GM18867 (cell line): ENCODE results near the gene OPN1LW.
"Not testable (repeated sequence)": the region's sequence is repeated elsewhere in the genome, so short reads cannot be mapped to it uniquely, and the experiment has no call there.

ENCODE experiments used
- ATAC-seq: cut with Tn5 transposase; IDR thresholded peaks from one replicate; pipeline ENCODE4 v1.9.1; 2021; ENCODE audit warnings: mild to moderate bottlenecking, moderate library complexity; ENCODE audit not compliant: unreplicated experiment

OPN1LW gene

DNA sequence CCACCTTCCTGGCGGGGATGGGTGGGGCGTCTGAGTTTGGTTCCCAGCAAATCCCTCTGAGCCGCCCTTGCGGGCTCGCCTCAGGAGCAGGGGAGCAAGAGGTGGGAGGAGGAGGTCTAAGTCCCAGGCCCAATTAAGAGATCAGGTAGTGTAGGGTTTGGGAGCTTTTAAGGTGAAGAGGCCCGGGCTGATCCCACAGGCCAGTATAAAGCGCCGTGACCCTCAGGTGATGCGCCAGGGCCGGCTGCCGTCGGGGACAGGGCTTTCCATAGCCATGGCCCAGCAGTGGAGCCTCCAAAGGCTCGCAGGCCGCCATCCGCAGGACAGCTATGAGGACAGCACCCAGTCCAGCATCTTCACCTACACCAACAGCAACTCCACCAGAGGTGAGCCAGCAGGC lies at the start of gene OPN1LW:
Gene OPN1LW, plus strand, starts transcription at position 234 of the 400 bp plus-strand sequence. Its CDS starts 41 bp downstream, at position 275.
- not testable (repeated sequence) for ATAC-seq

DNA sequence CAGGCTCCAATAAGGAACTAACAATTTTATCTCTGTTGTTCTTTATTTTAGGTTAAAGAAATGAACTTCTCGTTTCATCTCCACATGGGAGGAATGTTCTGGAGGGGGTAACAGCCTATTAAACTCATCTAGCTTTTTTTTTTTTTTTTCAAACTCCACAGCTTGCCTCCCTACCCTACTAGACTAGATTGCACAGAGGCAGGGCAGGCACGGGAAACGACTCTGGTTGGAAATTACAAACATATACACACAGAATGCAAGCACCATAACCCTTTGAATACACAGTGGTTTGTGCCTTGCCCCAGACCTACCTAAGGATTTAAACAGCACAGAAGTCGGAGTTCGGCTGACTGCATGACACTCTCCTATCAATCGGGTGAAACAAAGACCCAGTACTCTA lies 49.2 kb upstream of the OPN1LW start:
- no peak for ATAC-seq

DNA sequence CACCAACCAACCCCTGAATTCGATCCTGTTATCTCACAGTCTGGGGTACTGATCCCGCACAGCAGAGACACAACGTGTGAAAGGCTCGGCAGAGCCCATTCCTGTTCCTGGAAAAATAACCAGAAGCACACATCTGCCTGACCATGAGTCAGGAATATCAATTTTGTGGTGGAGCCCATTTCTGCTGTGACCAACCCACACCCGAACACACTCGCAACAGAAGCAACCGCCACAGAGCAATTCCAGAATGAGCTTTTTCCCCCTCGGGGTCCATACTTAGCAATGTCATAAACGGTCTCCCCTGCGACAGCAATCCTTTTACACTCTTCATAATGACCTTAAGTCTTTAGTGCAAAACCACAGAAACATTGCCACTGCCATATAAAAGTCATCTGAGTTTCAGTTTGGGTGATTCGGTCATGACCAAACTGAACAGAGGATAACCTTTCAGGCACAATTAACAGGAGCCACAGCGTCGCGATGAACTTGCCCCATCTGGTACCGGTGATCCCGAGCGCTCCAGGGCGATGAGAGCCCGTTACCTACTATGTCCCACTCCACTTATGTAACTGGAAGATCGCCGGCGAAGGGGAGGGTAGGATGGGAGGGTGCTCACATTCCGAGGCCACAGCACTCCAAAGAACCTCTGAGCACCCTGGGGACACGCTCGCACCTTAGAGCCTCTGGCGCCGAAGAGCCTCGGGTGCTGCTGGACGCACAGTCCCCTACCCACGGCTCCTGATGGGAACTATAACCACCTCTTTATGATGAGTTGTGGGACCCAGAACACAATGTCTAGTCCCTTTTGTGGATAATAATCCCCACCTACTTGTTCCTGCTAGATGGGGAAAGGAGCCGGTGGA lies 47.7 kb upstream of the OPN1LW start:
- ATAC-seq: no peak

DNA sequence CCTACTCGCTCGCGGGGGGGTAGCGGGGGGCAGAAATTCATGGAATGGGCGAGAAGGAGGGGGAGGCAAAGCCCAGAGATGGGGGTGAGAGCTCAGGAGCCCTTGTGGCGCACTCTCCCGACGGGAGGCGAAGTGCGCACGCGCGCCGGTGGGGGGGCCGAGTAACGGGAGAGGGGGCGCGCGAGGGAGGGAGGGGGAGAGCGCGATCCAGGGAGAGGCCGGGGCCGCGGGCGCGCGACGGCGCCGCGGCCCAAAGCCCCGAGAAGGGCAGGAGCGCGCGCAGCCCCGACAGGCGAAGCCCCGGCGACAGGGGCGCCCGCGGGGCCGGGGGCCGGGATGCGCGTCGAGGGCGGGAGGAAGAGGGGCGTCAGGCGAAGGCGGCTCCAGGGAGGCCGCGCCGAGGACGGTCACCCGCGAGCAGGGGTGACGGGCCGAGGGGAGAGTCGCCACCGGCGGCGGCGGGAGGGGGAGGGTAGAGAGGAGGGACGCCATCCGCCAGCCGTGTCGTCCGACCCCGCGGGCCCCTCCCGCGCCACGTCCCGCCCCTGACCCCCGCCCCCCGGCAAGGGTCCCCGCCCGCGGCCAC lies 46.9 kb upstream of the OPN1LW start:
- ATAC-seq: peak; percentile 25

DNA sequence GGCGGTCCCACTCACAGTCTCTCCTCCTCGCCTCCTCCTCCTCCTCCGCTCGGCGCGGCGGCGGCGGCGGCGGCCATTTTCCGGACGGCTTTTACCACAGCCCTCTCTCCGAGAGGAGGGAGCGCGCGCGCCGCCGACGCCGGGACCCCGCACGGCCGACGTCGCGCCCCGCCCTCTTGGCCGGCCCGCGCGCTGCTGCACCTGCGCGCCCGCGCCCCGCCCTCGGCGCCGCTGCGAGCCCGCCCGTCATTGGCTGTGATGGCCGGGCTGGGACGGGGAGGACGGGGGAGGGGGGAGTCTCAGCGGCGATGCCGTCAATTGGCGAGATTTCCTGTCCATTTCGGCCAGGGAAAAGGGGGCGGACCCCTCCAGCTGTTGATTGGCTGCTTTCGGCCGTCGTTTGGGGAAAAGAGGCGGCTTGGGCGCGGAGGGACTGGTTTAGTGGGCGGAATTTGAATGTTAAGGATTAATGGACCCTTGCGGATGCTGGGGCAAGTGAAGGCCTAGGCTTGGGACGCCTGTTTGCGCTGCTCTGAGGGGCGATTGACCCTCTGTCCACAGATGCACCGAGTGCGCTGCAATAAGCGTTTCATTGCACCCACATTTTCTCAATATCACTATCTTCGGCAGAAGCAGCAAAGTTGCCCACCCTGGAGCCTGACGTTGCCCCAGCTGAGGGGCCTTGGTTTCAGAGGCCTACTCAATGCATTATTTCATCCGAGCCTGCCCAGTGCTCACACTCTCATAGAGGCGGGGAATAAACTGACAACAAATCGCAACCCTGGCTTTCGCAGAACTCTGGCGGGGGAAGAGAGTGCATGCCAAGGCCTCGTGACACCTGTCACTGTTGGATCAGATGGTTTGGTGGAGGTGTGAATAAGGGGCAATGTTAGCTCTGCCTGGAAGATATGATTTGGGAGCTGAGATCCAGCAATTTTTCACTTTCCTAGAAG lies 46.2 kb upstream of the OPN1LW start, which contains the start of gene MECP2:
Gene MECP2, minus strand, starts transcription at position 129 of the 953 bp plus-strand sequence.
- peak; percentile 81 for ATAC-seq

DNA sequence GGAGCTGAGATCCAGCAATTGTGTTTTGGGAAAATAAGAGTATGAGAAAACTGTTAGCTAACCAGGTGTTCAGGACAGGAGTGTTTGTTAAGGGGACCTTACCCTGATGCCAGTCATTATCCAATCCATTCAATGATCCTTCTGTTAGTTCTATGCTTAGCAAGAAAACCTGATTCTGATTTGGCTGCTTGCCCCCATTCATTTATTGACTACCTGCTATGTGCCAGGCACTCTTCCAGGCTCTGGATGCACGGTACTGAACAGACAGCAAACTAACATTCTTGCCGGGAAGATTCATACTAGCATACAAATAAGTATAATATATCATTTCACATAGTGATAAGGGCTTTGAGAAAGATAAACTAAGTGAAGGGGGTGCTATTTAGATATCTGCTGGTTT lies 45.5 kb upstream of the OPN1LW start:
- no peak for ATAC-seq

DNA sequence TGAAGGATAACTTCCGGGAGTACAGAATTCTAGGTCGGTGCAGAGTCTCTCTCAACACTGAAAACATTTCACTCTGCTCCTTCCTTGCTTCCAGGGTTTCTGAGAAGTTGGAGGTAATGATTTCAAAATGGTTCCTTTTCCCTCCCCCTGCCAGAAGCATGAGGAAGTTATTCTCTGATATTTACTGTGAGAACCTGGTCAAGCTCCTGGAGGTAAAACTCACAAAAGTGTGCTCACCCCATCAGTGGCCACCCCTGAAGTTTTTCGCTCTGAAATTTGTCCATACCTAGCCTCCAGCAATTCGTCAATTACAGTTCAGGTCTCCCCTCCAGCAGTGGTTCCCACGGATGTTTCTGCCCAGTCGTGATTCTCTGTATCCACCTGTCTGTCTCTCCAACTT lies 30.3 kb upstream of the OPN1LW start:
- ATAC-seq: no peak

DNA sequence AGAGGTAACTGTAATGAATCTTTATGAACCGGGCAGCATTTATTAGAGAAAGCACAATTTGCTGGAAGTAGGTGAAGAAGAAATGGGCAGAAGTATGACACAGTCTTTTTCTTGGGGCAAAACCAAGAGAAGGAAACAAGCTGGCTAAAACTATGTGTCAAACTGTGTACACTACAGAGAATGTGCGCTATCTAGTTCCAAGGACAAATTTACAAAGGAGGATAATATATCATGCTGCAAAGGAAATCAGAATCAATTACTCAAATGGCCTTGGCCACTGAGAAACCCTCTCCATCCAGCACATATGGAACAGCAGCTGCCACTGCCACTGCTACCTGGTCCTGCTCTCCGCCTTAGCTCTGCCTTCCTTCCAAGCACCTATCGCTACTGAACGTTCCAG lies 29.4 kb upstream of the OPN1LW start:
- no peak for ATAC-seq

DNA sequence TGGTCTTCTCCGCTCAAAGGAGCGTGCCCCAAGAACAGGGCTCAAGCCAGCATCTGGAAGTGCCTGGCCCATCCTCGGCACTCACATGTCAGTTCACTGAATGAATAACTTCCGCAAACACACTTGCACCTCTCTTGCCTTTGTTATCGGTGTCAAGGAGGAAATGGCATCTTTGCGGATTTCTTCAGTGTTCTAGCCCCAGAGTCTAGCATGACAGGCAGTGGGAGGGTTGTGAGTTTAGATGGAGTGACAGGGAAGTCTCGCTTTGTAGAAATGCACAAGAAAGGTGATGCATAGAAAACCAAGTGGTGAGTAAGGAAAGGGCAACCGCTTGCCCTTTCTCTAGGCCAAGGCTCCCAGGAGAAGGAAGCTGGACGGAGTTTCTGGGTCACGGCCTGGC lies 29.0 kb upstream of the OPN1LW start:
- ATAC-seq: no peak

DNA sequence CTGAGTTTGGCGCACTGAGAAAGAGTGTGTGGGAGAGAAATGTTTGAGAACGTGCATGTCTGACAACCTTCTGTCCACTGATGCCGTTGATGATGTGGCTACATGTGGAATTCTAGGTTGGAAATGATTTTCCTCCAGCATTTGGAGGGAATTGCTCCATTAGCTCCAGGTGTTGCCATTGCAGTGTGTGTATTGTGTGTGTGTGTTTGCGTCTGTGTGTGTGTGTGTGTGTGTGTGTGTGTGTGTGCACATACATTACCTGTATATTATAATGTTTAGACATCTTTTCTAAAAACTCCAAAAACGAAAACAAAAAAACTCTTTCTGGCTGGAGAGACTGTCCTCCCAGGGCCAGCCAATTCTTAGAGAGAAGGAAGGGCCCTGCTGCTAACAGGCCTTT lies 28.3 kb upstream of the OPN1LW start:
- no peak for ATAC-seq

DNA sequence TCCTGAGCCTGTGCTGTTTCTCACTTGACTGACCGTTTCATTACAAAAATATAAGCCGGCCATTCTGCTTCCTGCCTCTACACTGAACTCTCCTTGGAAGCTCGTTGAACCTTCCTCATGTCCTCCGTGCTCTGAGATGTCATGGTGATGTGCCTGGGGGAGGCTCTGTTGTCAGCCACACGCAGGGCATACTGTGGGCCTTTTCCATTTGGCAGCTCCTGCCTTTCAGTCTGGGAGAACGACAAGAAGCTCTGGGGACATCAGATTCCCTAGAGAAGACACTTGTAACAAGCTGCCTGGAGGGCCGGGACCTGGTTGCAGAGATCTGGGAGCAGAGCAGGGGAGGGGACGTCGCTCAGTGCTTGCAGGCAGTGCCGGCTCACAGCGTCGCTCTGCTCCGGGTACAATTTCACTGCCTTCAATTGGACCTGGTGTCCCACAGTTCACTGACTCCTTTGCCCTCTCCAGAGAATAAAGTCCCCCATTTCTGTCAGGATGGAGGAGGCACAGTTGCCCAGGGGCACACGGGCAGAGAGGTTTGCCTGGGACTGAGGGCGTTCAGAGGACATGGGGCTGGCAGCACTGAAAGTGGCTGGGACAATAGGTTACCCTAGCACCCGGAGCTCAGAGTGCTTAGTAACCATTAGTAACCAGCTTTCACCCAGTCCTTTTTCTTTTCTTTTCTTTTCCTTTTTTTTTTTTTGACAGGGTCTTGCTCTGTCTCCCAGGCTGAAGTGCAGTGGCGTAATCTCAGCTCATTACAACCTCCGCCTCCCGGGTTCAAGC lies 27.4 kb upstream of the OPN1LW start:
- ATAC-seq: no peak

DNA sequence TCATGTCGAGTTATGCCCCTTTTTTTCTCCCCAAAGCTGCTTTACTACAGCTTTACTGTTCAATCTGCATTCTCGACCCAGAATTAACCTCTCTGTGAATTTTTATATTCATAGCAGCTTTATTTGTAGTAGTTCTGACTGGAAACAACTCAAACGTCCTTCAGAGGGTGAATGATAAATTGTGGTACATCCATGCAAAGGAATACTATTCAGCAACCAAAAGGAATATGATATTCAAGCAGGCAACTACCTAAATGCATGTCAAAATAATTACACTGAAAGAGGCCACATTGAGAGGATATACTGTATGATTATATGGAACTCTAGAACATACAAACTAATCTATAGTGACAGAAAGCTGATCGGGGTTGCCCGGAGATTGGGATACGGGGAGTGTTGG lies 26.5 kb upstream of the OPN1LW start:
- no peak for ATAC-seq

DNA sequence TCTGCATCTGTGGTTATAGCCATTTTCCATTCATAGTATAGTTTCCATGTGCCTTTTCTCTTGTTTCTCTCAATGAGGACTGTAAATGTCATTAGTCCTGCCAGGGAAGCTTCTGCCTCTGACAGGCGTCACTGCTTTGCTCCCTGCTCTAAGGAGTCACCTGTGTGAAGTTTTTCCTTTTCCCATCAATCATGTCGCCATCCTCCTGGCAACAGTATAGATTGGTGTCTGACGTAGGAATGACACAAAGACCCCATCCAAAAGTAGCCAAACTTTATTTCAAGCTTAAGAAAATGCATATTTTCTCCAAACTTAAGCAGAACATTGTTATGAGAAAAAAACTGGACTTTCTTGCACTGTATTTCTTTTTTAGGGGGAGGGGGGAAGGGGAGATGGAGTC lies 23.5 kb upstream of the OPN1LW start:
- no peak for ATAC-seq

DNA sequence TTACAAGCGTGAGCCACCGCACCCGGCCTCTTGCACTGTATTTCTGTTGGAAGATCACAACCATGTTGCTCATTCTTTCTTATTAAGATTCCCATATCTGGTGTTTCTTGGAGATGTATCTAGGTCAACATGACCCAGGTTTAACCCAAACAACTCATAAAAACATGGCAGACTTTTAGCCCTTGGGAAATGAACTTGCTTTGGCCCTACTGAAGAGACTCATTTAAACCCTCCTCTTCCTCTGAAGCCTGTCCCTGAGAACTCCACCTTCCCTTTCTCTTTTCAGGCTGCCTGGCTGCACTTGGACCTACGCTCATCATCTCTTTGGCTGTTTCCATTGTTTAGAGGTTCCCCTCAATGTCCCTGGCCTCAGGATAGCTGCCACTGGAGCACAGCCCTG lies 22.8 kb upstream of the OPN1LW start:
- no peak for ATAC-seq

DNA sequence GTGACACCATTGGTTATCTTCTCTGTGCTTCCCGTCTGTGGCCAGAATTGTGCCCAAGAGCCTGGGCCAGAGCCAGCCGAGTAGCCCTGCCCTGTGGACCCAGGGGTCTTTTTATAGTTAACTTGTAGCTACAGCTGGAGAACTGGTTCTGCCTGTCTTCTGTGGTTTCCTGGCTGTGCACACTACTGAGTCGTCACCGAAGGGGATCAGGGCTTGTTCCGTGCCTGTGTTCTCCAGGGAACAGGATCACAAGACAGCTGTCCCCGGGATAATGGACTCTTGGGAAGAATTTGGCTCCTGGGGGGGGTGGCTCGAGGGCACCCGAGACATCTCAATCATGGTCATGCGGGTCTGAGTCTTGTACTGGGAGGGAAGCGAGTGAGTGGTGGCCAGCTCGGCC lies 22.1 kb upstream of the OPN1LW start:
- no peak for ATAC-seq

DNA sequence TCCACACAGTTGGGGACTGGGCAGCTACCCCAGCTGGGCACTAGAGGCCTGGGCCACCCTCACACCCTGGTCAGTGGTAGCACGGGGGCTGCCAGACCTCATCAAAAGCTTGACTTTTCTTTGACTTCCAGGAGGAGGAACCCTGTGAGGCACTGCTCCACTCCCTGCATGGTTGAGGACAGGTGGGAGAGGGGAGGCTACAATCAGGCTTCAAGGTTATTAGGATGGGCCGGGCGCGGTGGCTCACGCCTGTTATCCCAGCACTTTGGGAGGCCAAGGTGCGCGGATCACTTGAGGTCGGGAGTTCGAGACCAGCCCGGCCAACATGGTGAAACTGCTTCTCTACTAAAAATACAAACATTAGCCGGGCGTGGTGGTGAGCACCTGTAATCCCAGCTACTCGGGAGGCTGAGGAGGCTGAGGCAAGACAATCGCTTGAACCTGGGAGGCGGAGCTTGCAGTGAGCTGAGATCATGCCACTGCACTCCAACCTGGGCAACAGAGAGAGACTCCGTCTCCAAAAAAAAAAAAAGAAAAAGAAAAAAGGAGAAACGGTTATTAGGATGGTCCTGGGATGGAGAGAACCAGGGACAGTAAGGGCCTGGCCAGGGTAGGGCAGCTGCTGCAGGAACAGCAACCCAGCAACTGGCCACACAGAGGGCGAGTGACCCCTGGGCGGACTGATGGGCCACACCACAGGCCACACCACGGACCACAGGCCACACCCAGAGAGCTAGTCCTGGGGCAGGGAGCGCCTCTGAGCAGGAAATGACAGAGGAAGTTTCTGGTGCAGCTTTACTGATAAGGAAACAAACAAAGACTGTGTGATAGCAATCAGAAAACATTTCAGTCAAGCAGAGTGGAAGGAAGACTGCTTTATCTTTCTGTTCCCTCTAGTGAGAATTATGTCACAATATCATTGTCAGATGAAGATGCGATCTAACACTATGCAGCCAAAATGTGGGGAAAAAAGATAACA lies 20.5 kb upstream of the OPN1LW start:
- no peak for ATAC-seq

DNA sequence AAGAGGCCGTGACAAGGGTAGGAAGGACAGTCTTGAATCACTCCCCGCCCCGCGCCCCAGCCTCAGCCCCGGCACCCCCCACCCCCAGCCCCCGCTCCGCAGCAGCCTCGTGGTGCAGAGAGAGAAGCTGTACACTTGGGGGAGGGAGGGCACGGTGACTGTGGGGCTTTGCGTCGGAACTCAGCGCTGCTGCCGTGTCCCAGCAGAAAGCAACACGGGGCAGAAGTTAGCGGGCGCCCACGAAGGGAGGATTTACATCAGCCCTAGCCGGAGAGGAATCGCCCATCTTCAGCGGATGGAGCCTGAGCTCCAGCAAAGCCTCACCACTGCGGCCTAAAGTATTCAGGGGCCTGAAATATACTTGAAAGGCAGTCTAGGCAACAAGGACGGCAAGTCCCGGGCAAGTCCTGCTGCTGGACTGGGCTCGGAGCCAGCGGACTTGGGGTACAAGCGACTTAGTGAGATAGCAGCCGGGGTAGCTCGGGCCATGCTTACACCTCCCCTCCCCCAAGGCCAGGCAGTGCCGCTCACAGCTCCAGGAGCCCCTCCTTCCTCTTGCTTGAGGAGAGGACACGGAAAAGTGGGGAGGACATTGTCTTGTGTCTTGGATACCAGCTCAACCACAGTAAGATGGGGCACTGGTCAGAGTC lies 18.5 kb upstream of the OPN1LW start:
- ATAC-seq: no peak

DNA sequence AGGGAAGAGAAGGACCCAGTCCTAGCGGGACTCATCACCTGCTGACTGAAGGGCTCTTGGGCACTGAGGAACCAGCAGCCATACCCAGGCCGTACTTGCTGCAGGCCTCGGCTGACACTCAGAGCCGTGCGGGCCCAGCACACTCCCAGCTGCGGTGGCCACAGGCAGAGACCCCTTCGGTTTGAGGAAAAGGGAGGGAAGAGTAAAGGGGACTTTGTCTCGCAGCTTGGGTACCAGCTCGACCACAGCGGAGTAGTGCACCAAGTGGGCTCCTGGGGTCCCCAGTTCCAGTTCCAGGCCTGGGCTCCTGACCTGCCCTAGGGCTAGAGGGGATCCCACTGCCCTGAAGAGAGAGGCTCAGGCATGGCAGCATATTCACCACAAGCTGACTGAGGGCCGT lies 17.9 kb upstream of the OPN1LW start:
- ATAC-seq: no peak

DNA sequence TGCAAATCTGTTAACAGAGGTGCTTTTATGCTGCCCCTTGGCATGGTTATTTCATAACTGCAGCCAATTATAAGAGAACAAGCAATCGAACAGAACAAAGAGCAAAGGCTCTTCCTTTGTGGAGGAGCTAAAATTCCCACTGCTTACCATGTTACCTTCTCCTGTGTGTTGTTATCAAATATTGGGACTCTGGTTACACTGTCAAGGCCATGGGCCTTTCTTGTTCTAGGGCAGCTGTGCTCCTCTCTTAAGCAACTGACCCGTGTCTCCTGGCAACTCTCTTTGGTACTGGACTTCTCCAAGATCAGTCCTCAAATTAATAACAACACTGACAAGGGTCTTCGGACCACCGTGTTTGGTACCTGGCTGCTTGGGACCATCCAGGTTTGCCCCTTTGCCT lies 12.1 kb upstream of the OPN1LW start:
- ATAC-seq: no peak
